Inferior parietal cortex (tissue), 1 donor: ENCODE measurements around the gene HDAC1.
A peak's percentile ranks its signal among the peaks of the same experiment; 100 is the strongest.
"Not testable (repeated sequence)": the region's sequence is repeated elsewhere in the genome, so short reads cannot be mapped to it uniquely, and the experiment has no call there.

ENCODE experiments used
- DNase-seq: peaks from one replicate; pipeline ENCODE4 v3.0.0-alpha.2; 2016; ENCODE audit errors: extremely low spot score

HDAC1 gene

GRCh38 chr1:32349211-32349708 is 57.4 kb downstream of the HDAC1 start:
- no peak for DNase-seq

- no peak for DNase-seq
Observed at GRCh38 chr1:32350785-32351398, 59.0 kb downstream of the HDAC1 start.

GRCh38 chr1:32351399-32352238 is 59.7 kb downstream of the HDAC1 start:
- peak; percentile 82 for DNase-seq

- DNase-seq: no peak
Observed at GRCh38 chr1:32352239-32352745, 60.4 kb downstream of the HDAC1 start.

GRCh38 chr1:32352831-32353383 is 61.0 kb downstream of the HDAC1 start:
- DNase-seq: no peak

GRCh38 chr1:32353431-32353830 is 61.5 kb downstream of the HDAC1 start:
- DNase-seq: no peak

- no peak for DNase-seq
Observed at GRCh38 chr1:32353886-32354570, 62.1 kb downstream of the HDAC1 start.

- not testable (repeated sequence) for DNase-seq
Observed at GRCh38 chr1:32355778-32356177, 63.9 kb downstream of the HDAC1 start.

GRCh38 chr1:32356478-32356877 is 64.6 kb downstream of the HDAC1 start:
- DNase-seq: no peak

- no peak for DNase-seq
Observed at GRCh38 chr1:32357614-32358013, 65.7 kb downstream of the HDAC1 start.

GRCh38 chr1:32358435-32358834 is 66.6 kb downstream of the HDAC1 start:
- no peak for DNase-seq

- no peak for DNase-seq
Observed at GRCh38 chr1:32361308-32361673, 69.4 kb downstream of the HDAC1 start.

- DNase-seq: peak; percentile 49
Observed at GRCh38 chr1:32361674-32362473, 70.0 kb downstream of the HDAC1 start.

- no peak for DNase-seq
Observed at GRCh38 chr1:32362474-32363313, 70.8 kb downstream of the HDAC1 start, which contains the start of the genes FAM229A and TSSK3. FAM229A (minus strand) TSS chr1:32362485; CDS start chr1:32362091, 394 bp downstream. TSSK3 (plus strand) TSS chr1:32362539; CDS start chr1:32362702, 163 bp downstream.

- no peak for DNase-seq
Observed at GRCh38 chr1:32363713-32364112, 71.8 kb downstream of the HDAC1 start.

- DNase-seq: no peak
Observed at GRCh38 chr1:32364836-32365235, 73.0 kb downstream of the HDAC1 start.

GRCh38 chr1:32365445-32365844 is 73.6 kb downstream of the HDAC1 start:
- DNase-seq: no peak

- DNase-seq: no peak
Observed at GRCh38 chr1:32367912-32368635, 76.2 kb downstream of the HDAC1 start.

- no peak for DNase-seq
Observed at GRCh38 chr1:32372149-32372756, 80.4 kb downstream of the HDAC1 start.
